Activated T-cell treated with anti-CD3 and anti-CD28 coated beads for 1 hour (primary cell): ENCODE measurements around the gene AXIN1.
"Not testable (repeated sequence)": the region's sequence is repeated elsewhere in the genome, so short reads cannot be mapped to it uniquely, and the experiment has no call there.

Experiments used
- DNase-seq: peaks from one replicate; pipeline ENCODE4 v3.0.0-alpha.2; 2020; ENCODE audit warnings: low read depth

AXIN1 gene

DNA sequence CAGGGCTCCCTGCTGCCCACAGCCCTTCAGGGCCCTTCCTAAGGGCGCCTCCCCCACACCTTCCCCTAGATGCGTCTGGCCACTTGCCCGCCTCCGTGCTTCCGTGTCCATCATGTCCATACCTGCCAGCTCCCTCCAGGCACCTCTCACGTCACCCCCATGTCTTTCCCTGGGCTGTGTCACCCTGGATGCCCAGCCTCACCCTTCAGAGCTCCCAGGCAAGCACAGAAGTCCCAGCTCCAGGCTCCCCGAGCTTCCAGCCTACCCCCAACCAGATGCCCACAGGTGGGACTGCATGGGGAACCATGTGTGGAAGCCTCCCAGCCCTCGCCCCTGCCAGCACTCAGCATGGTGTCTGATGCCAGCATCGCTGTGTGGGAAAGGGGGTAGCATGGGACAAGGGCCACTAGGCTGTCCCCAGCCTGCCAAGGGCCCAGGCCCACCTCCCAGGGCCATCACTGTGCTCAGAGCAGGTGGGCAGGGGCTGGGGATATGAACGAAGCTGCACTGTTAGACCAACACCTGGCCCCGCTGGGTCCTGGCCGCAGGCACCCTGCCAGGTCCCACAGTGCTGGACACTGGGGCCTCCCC is 1.9 kb upstream of the AXIN1 start:
- no peak for DNase-seq

DNA sequence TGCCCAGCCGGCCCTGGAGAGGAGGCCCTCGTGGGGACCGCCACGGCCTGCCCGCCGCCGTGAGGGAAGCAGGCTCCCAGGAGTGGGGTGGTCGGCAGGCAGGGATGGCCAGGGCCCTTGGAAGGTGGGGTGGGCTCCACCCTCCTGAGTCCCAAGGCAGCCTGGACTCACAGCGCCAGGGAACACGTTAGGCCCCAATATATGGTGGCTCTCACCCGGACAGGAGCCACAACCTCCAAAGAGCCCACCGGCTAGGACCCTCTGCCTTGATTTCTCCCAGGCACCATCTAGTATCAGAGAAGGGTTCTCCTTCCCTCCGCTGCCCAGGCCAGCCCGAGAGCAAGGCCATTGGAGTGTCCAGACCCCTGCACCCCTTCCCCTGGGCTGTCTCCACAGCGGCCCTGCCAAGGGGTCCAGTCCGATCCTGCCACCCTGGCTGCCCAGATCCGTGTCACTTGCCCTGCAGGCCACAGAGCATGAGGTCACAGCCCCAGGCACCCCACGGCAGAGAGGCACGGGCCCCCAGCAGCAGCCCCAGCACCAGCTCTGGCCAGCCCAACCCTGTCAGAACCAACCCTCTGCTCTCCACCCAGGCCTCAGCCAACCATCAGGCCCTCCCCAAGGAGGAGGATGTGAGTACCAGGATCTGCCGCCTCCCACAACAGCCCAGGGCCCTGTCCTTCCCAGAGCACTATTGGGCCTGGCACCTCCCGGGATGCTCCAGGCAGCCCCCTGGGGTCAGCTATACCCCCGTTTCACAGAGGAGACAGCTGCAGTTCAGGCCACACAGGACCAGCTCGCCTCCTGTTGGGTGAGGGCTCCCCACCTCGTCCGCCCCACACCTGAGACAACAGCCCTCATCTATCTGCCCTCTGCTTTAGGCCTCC is 1.1 kb upstream of the AXIN1 start:
- DNase-seq: no peak

DNA sequence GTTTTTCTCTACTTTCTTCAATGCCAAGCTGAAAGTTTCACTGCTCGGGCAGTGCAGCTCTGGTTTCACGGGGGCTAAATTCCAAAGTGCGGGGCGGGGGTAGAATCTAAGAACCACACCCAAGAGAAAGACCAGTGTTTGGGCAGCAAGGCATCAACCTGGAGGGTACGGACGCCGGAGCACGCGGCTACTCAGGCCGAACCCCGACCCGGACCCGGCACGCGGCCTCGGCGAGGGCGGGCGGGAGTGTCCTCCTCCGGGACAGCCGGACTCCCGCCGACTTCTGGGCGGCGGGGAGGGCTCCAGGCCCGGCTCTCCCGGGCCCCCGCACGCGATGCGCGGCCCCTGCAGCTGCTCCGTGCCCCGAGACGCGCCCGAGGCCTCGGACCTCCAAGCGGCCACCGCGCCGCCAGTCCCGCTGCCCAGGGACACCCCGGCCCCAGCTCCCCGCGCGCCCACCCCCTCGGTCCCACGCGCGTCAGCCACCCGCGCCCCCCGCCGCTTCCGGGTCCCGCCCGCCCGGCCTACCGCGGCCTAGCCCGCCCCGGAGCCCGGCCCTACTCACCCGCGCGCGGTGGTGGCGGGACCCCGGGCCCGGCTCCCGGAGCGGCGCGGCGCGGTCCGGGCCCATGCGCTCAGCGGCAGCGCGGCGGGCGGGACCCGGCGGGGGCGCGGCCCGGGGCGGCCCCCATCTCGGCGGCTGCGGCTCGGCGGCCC is 561 bp downstream of the AXIN1 start:
- no peak for DNase-seq

DNA sequence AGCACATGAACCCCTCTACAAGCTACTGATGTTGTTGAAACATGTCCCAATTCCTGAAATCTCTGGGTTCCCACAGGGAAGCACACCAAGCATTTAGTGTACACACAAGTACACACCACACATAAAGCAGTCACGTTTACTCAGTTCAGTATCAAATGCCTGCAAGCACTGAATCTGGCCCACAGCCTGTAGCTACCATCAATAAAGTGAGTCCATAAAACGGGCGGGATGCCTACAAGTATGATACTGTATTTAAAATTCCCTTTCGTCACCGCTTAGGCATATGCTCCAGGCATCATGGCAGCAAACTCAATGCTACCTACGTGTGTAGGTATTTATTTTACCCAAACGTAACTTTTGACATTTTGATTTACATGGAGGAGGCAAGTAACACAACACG is 2.3 kb downstream of the AXIN1 start:
- no peak for DNase-seq

DNA sequence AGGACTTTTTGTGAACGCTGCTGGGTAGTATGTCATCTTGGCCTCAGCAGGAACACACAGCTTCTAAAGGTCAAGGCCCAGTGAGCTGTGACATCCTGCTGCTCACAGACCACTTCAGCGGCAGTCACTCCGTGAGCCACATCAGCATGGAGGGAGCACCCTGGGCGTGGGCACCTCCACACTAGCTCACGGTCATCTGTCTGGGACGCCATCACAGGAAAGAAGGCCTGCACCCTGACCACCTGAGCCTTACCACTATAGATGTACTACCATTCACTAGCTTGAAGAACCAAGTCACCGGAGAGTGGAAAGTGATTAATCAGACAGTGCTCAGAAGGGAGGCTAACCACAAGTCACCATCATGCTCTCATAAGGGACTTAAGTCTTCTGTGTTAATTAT is 3.3 kb downstream of the AXIN1 start:
- no peak for DNase-seq

DNA sequence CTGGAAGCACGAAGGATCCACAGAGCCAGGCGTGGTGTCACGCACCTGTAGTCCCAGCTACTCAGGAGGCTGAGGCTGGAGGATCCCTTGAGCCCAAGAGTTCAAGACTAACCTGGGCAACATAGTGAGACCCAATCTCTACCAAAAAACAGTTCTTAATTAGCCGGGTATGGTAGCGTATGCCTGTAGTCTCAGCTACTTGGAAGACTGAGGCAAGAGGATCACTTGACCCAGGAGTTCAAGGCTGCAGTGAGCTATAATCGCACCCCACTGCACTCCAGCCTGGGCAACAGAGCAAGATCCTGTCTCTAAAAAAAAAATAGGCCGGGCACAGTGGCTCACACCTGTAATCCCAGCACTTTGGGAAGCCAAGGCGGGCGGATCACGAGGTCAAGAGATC is 4.0 kb downstream of the AXIN1 start:
- not testable (repeated sequence) for DNase-seq

DNA sequence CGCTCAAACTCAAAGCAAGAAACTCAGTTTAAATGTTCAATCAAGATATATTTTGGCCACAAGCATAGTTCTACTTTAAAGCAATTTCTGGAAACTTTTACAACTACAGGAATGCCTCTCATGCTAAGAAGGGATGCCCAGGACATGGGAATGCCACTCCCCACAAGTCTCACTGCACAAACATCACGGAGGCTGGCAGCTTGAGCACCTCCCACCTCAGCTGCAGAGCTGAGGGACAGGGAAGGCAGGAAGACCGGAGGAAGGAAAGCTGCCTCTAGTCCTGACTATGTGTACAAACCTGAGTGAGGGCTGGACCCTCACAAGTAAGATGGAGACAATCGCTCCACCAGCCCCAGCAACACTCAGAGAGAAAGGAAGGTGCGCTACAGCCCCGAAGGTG is 5.3 kb downstream of the AXIN1 start:
- no peak for DNase-seq

DNA sequence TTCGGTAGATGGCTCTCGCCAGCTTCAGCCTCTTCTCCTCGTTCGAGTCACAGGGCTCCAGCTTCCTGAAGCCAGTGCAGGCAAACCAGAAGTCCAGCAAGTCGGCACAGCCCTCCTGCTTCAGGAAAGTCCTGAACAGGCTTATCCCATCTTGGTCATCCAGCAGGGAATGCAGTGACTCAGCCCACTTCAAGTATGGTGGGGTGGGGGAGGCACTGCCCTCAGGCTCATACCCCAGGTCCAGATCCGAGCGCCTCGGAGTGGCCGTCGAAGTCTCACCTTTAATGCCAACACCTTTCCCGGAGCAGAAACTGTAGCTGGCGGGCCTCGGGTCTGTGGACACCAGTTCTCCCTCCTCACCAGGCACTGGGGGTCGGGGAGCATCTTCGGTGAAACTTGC is 5.9 kb downstream of the AXIN1 start:
- no peak for DNase-seq

DNA sequence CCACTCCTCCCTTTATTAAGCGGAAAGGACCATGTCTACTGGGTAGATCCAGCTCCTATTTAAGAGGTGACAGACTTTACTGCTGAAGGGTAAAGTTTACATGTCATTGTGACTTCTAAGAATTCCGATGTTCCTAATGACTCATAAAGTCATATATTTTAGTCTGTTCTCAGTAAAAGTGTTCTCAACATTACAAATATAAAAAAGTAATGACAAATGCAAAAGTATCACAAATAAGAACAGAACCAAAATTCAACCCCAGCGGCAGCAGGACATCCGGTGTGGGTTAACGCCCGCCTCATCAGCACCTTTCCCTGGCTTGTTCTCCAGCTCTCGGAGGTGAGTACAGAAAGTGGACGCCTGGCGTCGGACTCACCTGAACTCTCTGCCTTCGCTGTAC is 6.8 kb downstream of the AXIN1 start:
- DNase-seq: no peak

DNA sequence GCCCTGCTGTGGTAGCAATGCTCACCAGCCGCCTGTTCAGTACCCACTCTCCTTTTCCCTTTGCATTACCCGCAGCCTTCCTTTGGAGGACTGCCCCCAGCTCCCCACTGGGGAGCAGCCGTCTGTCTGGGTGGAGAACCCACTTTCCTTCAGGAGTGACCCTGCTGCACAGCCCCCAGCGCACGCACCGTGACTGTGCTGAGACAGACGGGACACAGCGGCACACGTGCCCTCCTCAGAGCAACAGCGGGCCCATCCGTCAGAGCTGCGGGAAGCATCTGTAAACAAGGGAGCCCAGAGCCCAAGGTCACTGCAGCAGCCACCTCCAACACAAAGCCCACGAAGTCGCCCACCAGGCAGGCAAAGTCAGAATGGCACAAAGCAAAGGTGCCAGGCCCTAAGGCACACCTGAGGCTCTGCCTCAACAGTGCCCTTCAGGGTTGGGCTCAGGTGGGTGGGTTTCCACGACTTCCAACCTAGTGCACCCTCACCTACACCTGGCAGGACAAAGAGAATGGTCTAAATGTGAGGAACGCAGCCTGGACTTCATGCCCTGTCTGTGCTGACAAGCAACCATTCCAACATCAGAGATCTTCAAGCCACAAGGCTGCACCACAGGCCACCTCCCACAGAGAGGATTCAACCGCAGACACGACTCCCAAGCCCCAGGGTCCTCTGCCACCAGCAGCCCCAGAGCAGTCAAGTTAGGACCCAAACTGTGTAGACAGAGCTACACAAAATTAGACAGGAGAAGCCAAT is 9.9 kb downstream of the AXIN1 start:
- no peak for DNase-seq

DNA sequence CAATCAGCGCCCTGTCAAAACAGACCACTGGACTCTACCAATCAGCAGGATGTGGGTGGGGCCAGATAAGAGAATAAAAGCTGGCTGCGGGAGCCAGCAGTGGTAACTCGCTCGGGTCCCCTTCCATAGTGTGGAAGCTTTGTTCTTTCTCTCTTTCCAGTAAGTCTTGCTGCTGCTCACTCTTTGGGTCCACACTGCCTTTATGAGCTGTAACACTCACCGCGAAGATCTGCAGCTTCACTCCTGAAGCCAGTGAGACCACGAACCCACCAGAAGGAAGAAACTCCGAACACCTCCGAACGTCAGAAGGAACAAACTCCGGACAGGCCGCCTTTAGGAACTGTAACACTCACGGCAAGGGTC is 10.6 kb downstream of the AXIN1 start:
- not testable (repeated sequence) for DNase-seq

DNA sequence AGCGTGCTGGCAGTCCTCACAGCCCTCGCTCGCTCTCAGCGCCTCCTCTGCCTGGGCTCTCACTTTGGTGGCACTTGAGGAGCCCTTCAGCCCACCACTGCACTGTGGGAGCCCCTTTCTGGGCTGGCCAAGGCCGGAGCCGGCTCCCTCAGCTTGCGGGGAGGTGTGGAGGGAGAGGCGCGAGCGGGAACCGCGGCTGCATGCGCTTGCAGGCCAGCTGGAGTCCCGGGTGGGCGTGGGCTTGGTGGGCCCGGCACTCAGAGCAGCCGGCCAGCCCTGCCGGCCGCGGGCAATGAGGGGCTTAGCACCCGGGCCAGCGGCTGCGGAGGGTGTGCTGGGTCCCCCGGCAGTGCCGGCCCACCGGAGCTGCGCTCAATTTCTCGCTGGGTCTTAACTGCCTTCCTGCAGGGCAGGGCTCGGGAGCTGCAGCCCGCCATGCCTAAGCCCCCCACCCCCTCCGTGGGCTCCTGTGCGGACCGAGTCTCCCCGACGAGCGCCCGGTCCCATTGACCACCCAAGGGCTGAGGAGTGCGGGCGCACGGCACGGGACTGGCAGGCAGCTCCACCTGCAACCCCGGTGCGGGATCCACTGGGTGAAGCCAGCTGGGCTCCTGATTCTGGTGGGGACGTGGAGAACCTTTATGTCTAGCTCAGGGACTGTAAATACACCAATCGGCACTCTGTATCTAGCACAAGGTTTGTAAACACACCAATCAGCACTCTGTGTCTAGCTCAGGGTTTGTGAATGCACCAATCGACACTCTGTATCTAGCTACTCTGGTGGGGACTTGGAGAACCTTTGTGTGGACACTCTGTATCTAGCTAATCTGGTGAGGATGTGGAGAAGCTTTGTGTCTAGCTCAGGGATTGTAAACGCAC is 11.2 kb downstream of the AXIN1 start:
- DNase-seq: not testable (repeated sequence)

DNA sequence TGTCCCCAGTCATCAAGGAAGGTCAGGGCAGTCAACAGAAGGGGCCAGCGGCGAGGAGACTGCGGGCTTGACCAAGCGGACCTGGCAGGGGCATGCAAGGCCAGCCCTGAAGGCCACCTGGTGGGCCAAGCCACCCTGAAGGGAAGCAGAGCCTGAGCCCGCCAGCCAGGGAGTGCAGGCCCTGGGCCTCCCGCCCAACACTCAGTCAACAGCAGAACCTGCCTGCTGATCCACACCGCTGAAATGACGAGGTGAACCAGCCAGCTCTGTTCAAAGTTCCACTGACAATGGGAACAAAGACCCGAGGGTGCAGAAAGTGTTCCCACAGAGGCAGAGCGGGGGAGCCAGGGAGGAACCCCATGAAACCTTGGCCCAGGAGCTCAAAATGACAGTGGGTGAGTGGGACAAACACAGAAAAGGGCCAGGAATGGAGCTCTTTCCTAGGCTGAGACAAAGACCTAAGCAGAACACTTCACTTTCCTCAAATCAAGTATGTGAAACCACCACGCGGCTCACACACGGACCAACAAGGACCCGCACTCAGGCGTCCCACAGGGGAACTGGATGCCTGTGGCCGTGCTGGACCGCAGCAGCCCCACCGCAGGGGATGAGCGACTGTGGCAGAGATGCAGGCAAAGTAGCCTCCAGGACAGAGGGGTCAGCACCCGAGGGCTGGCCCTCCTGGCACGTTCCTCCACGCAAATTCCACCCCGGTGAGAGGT is 12.0 kb downstream of the AXIN1 start:
- DNase-seq: no peak

DNA sequence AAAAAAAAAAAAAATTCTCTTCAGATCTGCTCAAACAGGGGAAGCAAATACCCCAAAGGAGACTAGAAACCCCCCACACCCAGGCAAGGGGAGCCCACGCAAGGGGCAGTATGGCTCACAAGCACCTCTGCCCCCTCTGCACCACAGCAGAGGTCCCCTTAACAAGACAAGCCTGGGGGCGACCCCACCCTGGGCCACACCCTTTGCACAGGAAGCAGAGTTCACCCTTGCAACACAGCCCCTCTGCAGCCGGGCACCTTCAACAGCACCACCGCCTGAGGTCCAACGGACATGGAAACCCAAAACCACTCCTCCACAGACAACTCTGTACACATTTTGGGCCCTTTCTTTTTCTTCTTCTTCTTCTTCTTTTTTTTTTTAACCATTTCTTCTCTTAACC is 12.8 kb downstream of the AXIN1 start:
- DNase-seq: no peak

DNA sequence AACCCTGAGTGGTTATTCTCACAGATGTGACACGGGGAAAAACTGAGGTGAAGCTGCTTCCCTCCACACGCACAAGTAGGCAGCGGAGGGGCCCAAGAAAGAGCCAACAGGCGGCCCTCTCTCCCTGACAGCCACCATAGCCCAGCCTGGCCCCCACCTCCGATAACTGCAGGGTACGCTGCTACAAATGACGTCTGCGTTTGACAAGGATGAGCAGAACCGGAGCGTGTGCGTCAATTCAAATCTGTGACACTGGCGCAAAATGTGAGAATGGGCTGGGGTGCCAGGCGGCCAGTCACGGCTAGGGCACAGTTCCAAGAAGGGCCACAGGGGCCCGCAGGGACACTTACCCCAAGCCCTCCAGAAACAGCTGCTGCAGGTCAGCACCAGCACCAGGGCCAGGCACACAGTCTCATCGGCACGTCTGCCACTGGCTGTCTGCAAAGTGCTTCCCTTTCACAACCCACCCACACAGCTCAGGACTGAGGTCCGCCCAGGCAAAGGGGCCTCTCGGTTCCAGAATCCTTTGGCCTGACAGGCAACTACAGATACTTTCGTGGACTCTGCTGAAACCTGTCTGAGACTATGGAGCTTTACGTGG is 14.4 kb downstream of the AXIN1 start:
- DNase-seq: no peak

DNA sequence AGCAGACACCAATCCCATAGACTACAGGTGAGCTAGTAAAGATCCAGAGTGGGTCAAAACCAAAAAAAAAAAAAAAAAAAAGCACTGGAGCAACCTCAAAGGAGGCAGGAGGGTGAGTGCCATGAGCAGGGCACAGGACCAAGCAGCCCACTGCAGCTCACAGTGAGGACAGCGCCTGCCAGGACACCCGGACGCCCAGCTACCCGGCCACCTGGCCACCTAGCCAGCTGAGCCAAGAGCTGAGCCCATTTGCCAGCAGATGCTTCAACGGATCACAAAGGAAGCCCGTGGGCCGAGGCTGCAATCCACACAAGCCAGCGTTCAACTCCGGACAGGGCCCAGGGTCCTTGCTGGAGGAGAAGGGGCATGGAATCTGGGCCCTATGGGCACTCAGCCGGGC is 15.1 kb downstream of the AXIN1 start:
- no peak for DNase-seq

DNA sequence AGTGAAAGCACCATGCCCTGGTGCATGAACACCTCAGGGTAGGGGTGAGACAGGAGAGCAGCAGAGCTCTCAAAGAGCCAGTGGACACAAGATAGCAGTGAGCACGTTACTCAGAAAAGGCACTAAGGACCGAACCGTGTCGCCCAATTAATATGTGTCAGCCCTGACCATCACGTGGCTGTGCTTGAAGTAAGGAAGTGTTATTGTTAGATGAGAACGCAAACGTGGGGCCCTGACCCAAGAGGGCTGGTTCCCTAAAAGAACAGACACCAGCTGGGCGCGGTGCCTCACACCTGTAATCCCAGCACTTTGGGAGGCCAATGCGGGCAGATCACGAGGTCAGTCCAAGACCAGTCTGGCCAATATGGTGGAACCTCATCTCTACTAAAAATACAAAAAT is 16.3 kb downstream of the AXIN1 start:
- DNase-seq: no peak

DNA sequence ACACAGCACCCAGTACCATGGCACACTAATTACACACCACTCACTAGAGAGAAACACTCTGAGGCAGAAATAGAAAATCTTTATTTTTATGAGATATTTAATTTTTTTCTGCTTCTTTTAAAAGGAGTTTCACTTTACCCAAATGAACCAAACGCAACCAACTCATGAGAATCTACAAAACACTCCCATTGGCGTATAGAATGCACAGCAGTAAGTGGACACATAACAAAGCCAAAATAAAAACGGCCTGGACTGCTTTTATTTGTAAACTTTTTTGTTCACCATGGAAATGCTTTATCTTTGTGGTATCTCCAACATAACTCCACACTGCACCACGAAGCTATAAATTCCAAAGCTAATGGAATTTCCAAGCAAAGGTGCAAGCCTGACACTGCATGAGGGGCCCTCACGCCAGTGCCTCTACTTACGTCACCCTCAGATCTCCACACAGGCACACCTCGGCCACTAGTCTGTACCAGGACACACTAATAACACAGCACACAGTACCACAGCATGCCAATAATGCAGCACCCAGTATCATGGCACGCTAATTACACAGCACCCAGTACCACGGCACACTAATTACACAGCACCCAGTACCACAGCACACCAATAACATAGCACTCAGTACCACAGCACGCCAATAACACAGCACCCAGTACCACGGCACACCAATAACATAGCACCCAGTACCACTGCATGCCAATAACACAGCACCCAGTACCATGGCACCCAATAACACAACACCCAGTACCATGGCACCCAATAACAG is 17.5 kb downstream of the AXIN1 start:
- DNase-seq: not testable (repeated sequence)

DNA sequence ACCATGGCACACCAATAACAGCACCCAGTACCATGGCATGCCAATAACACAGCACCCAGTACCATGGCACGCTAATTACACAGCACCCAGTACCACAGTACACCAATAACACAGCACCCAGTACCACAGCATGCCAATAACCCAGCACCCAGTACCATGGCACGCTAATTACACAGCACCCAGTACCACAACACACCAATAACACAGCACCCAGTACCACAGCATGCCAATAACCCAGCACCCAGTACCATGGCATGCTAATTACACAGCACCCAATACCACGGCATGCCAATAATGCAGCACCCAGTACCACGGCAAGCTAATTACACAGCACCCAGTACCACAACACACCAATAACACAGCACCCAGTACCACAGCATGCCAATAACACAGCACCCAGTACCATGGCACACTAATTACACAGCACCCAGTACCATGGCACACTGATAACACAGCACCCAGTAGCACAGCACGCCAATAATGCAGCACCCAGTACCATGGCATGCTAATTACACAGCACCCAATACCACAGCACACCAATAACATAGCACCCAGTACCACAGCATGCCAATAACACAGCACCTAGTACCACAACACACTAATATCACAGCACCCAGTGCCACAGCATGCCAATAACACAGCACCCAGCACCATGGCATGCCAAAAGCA is 18.2 kb downstream of the AXIN1 start:
- DNase-seq: not testable (repeated sequence)
